Measurements from ENCODE around the gene GGT5.
"Not testable (repeated sequence)": the region's sequence is repeated elsewhere in the genome, so short reads cannot be mapped to it uniquely, and the experiment has no call there.

The GGT5 gene

DNA sequence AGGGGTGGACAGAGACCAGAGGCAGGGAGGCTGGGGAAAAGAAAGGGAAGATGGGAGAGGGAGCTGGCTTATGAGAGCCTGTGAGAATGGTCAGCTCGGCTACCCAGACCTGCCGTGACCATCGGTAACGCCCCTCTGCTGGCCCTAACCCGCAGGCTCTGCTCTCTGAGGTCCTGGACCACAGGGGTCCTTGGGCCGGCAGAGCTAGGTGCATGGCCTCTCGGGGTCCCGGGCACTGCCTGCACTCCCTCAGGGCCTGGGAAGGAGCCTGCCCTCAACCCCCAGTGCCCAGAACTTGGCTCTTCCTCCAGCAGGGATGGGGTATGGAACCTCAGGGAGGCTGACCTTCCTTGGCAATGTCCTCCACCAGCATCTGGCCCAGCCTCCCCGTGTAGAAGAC lies 13.2 kb downstream of the GGT5 start:
- DNase-seq = no peak

GRCh38 chr22:24230911-24231656 lies 13.8 kb downstream of the GGT5 start:
- peak; percentile 69 for DNase-seq

- no peak for DNase-seq
Measured at GRCh38 chr22:24225951-24226350, 18.9 kb downstream of the GGT5 start.

DNA sequence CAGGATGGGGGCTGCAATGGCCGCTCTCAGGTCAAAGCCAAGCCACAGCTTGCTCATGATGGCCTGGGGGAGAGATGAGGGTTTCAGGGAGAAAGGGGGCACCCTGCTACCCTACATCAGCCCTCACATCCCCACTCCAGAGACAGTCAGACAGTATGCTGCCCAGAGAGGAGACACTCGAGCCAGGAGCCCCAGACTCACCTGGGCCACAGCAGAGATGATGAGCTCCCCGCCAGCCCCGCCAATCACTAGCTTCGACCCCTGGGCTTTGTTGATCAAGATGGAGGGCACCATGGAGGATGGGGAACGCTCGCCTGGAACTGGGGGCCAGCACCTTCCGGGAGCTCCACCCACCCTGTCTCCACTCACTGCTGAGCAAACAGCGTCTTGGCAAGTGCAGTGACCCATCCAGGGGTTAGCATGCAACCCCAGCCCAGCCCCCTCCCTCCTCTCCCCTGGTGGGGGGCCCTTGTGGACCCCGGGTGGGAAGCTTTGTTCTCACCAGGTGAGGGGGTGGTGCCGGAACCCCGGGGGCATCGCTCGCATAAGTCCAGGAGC lies 19.8 kb downstream of the GGT5 start:
- no peak for DNase-seq

DNA sequence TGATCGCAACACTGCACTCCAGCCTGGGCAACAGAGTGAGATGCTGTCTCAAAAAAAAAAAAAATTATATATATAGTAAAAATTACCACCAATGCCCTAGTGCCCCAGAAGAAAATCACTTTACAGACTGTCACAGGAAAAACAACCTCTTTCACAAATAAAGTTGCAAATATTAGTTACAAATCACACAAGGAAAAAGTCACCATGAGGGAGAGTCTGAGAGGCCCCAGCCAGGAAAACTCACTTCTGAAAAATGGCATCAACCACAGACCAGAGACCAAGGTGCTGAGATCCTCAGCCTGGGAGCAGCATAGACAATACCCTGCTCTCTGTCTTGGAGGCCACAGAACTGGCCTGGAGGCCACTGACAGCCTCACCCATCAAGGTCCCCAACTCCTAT lies 20.4 kb downstream of the GGT5 start:
- DNase-seq = no peak

GRCh38 chr22:24219750-24220149 lies 25.1 kb downstream of the GGT5 start:
- no peak for DNase-seq

- no peak for DNase-seq
Measured at GRCh38 chr22:24217384-24217783, 27.5 kb downstream of the GGT5 start.

- no peak for DNase-seq
Measured at GRCh38 chr22:24216541-24217209, 28.2 kb downstream of the GGT5 start.

DNA sequence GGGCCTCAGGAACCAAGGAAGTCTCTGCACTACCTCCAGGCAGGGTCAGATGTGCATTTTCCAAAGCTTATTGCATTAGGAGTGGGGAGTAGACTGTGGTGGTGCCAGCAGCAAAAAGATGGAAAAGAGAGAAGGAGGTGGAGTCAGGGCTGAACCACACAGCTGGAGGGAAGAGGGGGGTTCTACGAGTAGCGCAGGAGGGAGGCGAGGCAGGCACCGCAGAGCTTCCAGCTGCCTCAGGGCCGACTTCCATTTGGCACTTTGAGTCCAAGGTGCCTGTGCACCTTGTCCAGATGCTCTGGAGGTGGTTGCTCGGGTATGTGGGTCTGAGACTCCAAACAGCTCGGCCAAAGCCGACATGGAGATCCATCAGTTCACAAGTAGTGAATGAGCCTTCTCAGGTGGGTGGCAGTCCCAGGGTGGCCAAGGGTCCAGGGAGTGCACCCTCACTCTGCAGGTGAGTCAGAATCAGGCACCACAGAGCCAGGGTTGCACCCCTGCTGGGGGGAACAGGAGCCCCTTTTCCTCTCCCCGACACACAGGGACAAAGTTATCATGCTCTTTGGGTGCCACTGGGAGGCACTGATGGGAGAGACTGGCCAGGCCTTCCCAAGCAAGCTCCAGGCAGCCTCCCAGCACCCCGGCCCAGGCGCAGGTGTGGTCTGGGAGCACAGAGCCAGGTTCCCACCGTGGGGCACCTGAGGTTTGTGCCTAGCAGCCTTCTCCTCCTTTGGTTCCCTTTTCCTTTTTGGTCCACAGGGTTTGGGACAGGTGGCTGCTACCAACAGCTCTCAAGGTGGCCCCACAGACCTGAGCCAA lies 30.2 kb downstream of the GGT5 start:
- no peak for DNase-seq

GRCh38 chr22:24213111-24213510 lies 31.8 kb downstream of the GGT5 start:
- not testable (repeated sequence) for DNase-seq

- DNase-seq = not testable (repeated sequence)
Measured at GRCh38 chr22:24211716-24212115, 33.2 kb downstream of the GGT5 start.

- DNase-seq = not testable (repeated sequence)
Measured at GRCh38 chr22:24210409-24210808, 34.5 kb downstream of the GGT5 start.

DNA sequence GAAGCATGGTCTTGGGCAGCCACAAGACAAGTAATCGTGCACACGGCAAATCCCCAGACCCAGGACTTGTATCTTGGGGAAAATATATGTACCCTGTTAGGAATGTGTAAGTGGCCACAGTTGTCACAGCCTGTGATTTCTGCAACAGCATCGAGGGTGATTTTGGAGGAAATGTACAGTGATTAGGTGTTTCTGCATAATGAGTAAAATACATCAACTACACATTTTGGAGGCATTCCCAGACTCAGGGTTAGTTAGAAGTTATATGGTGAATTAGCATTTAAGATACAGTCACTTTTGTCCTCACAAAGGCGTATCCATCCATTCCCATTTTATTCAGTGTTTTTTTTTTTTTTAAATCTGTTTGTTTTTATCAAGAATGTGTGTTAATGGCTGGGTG lies 35.2 kb downstream of the GGT5 start:
- no peak for DNase-seq

GRCh38 chr22:24209016-24209415 lies 35.9 kb downstream of the GGT5 start:
- no peak for DNase-seq

DNA sequence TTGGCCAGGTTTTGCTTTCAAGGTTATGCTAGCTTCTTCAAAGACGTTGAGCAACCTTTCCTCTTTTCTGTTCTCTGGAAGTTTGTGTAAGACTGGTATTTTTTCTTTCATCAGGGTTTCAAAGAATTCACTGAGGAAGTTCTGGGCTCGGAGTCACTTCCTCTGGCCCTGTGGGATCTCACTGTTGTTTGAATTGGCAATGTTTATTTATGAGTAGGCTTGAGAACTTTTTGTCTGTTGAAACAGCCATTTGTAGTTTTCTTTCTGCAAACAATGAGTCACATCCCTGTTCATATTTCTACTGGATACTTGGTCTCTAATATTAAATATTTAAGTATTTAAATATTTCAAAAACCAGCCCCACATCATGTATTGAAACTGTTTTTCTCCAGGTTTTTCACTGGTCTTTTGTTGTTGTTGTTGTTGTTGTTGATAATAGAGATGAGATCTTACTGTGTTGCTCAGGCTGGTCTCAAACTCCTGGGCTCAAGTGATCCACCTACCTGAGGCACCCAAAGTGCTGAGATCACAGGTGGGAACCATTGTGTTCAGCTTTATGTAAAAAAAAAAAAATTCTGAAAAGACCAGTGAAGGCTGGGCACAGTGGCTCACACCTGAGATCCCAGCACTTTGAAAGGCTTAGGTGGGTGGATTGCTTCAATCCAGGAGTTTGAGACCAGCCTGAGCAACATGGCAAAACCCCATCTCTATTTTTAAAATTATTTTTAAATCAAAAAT lies 36.7 kb downstream of the GGT5 start:
- DNase-seq = no peak

DNA sequence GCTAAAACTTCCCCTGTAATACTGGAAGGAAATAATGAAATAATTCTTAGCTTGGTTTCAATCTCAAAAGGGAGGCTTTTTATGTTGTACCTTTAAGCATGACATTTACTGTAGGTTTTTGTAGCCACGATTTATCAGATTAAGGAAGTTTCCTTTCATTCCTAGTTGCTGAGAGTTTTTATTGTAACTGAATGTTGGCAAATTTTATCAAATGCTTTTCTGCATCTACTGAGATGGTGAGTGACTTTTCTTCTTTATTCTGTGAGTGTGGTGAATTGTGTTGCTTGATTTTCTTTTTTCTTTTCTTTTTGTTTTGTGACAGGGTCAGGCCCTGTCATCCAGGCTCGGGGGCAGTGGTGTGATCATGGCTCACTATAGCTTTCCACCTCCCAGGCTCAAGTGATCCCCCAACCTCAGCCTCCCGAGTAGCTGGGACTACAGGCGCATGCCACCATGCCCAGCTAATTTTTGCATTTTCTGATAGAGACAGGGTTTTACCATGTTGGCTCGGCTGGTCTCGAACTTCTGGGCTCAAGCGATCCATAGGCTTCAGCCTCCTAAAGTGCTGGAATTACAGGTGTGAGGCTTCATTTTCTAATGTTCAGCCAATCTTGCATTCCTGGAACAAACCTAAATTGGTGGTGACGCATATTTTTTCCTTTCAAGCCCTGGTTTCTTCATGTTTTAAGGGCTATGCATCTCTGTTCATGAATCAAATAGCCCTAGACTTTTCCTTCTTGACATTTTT lies 37.4 kb downstream of the GGT5 start:
- DNase-seq = no peak

DNA sequence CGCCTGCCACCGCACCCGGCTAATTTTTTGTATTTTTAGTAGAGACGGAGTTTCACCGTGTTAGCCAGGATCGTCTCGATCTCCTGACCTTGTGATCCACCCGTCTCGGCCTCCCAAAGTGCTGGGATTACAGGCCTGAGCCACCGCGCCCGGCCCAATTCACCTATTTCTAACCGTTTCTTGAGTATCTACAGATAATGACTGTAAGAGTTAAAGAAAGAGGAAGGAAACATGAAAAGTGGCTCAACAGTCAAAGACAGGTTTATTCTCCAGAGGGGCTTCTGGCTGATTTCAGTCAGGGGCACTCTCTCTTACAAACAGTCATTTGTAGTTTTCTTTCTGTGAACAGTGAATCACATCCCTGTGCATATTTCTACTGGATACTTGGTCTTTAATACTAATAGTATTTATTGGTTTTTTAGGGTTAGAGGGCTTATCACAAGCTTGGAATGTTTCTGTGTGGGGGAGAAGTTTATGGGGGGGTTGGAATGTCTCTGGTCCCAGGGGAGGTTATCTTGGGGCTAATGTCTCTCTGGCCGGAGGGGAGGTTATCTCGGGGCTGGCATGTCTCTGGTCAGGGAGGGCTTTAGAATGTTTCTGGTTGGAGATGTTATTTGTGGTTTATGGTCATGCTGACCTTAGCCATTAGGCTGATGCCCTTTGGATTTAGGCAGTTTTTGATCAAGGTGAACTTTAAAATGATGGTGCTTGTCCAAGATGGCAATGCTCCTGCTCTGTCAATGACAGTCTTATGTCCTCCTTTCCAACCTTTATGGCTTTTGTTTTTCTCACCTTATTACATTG lies 38.2 kb downstream of the GGT5 start:
- not testable (repeated sequence) for DNase-seq

DNA sequence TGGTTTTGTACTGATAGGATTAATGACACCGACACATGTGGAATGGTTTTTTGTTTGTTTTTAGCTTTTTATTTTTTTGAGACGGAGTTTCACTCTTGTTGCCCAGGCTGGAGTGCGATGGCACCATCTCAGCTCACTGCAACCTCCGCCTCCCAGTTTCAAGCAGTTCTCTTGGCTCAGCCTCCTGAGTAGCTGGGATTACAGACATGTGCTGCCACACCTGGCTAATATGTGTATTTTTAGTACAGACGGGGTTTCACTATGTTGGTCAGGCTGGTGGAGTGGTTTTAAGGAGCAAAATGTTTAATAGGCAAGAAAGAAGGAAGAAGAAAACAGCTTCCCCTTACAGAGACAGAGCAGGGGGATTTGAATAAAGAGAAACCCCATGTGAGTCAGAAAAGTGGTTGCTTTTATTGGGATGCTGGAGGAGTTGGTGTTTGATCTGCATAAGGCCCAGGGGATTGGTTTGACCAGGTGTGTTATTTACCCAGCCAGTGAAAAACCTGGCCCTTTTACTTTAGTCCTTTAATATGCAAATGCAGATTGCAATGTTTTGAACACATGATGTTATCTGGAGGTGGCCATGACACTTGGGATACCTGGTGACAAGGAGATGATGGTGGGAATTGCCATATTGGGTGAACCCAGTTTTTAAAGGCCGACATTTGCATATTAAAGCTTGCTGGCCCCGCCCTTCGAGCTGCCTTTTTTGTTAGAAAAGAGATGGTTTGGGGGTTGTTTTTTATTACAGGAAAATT lies 39.3 kb downstream of the GGT5 start:
- DNase-seq = no peak

DNA sequence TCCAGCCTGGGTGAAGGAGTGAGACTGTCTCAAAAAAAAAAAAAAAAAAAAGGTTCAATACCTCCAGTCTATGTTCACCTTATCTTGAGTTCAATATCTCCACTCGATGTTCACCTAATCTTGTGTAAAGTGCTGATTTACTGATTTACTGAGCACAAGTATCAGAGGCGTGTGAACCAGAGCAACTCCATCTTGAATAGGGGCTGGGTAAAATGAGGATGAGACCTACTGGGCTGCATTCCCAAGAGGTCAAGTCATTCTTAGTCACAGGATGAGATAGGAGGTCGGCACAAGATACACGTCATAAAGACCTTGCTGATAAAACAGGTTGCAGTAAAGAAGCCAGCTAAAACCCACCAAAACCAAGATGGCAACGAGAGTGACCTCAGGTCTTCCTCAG lies 41.0 kb downstream of the GGT5 start:
- not testable (repeated sequence) for DNase-seq
